ENCODE data around the gene FAM3A.

FAM3A gene

GRCh38 chrX:154458116-154458953 is 57.7 kb downstream of the FAM3A start, which contains the start of gene PLXNA3:
TSS of gene PLXNA3 (plus strand) at chrX:154458281. CDS start at chrX:154460184, 1,903 bp downstream.
- FAIRE-seq = no peak

GRCh38 chrX:154457491-154458115 is 58.4 kb downstream of the FAM3A start:
- no peak for FAIRE-seq
